ENCODE data around the gene GRHL1.

DNA sequence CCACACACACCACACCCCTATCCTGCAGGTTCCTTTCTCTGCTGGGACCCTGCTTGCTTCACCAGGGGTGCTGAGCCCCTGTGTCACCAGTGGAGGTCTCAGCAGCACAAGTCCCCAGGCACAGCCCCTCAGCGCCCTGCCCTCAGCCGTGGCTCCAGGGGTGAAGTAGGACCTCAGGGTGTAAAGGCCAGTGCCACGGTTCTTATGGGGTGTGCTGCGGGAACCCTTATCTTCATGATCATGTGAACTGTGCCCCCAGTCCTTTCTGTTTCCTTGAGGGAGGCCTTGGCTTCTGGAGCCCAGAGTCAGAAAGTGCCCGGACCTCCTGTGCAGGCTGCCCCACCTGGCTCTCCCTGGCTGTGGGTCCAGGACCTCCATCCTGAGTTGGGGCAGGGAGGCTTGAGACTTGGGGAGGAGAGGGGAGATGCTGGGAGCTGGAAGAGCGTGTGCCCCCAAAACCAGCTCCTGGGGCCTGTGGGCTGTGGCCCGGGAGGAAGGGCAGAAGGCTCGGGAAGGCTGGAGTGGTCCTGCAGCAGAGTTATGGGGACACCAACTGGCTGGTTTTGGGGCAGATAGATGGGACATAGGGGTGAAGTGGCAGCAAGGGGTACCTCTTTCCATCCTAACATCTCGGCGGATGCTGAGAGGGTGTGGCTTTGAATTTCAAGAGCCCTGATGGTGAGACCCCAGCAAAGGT, 71.6 kb downstream of the GRHL1 start:
- TF ChIP-seq, protein P1, sequence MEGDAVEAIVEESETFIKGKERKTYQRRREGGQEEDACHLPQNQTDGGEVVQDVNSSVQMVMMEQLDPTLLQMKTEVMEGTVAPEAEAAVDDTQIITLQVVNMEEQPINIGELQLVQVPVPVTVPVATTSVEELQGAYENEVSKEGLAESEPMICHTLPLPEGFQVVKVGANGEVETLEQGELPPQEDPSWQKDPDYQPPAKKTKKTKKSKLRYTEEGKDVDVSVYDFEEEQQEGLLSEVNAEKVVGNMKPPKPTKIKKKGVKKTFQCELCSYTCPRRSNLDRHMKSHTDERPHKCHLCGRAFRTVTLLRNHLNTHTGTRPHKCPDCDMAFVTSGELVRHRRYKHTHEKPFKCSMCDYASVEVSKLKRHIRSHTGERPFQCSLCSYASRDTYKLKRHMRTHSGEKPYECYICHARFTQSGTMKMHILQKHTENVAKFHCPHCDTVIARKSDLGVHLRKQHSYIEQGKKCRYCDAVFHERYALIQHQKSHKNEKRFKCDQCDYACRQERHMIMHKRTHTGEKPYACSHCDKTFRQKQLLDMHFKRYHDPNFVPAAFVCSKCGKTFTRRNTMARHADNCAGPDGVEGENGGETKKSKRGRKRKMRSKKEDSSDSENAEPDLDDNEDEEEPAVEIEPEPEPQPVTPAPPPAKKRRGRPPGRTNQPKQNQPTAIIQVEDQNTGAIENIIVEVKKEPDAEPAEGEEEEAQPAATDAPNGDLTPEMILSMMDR (IDR thresholded peaks at IDR 0.05): no peak
- TF ChIP-seq POLR2AphosphoS5 (IDR thresholded peaks at IDR 0.05; ENCODE audit: insufficient read depth in 1 of 2, low read depth in 1 of 2): no peak

Data from vagina (tissue), 2 donors.